HG03039 (cell line): ENCODE results near the gene TMUB1.

Experiments
- ATAC-seq: cut with Tn5 transposase; IDR thresholded peaks from one replicate; pipeline ENCODE4 v1.9.1; 2021; ENCODE audit warnings: mild to moderate bottlenecking, moderate library complexity; ENCODE audit not compliant: unreplicated experiment

The TMUB1 gene

GRCh38 chr7:151035026-151035717, 48.1 kb downstream of the TMUB1 start:
- ATAC-seq, result no peak

- no peak for ATAC-seq
These were observed 48.8 kb downstream of the TMUB1 start for GRCh38 chr7:151034312-151035025.

DNA sequence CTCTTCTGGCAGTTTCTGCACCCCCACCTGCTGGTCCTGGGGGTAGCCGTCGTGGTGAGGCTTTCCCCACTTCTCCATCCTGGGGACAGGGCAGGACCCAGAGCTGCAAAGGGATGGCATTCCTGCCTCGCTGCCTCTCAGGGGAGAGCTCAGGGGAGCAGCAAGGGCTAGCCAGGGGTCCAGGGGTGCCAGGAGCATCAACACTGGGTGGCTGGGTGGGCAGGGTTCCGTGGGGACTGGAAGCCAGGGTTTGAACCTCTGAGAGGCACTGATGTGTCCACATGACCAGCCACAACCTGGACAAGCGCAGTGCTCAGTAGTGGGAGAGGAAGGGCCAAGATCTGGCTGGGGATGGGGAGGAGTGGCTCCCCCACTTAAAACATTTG, 49.4 kb downstream of the TMUB1 start:
- no peak for ATAC-seq

DNA sequence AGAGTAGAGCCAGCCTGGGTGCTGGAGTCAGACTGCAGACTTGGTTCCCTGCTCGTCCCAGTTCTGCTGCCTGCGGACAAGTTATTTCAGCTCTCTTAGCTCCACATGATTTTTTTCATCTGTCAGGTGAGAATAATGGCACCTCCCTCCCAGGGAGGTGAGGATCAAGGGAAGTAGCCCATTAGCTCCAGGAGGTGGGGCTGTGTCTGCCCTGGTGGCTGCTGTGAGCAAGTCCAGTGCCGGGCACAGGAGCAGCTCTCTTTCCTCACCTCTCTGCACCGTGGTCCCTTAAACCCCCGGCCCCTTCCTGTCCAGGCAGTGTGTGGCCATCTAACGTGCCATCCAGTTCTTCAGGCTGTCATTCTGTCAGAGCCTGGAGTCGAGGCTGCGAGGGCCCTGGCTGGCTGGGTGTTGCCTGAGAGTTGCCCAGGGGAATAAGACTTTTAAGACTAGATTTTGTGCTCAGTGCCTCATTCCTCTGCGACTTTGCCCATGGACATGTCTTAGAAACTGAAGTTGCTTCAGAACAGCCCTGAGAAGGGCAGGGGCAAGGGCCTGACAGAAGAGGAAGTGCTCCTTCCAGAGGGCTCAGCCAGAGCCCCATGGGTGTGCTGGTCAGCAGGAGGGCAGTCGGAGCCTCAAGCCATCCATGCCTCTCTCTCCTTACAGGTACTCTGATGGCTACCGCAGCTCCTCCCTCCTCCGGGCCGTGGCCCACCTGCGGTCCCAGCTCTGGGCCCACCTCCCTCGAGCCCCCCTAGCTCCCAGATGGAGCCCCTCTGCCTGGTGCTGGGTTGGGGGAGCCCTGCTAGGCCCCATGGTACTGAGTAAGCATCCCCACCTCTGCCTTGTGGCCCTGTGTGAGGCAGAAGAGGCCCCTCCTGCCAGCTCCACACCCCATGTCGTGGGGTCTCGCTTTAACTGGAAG, 50.1 kb downstream of the TMUB1 start:
- no peak for ATAC-seq
